ENCODE data around the gene GRIK4.

The GRIK4 gene

GRCh38 chr11:120522736-120523135, 11.2 kb downstream of the GRIK4 start:
- no peak overlapping the region for H3K27ac ChIP-seq (ENCODE audit: low read depth, low read length)
- H3F3A ChIP-seq (ENCODE audit: control insufficient read depth, insufficient read depth): no peaks in the 10 kb centered on the region
- H3K79me2 ChIP-seq (ENCODE audit: control insufficient read depth, low read length): no peaks in the 10 kb centered on the region
- H3K36me3 ChIP-seq (ENCODE audit: control insufficient read depth, low read length): no peaks in the 10 kb centered on the region
- no peaks in the 10 kb centered on the region for H4K20me1 ChIP-seq (ENCODE audit: control insufficient read depth, insufficient read depth, low read depth, low read length)
- H3K27me3 ChIP-seq (ENCODE audit: control insufficient read depth, low read length): no peaks in the 10 kb centered on the region
- no peaks in the 10 kb centered on the region for H3K9me2 ChIP-seq (replicated peaks; ENCODE audit: control insufficient read depth, low read length)
- no peak overlapping the region for H3K4me3 ChIP-seq (ENCODE audit: low read length)
- H3K4me2 ChIP-seq (ENCODE audit: low read length): no peak overlapping the region
- no peaks in the 10 kb centered on the region for H3K9me3 ChIP-seq (ENCODE audit: control insufficient read depth, insufficient read depth, low read length)
- TF ChIP-seq EZH2phosphoT487 (IDR thresholded peaks at IDR 0.05; ENCODE audit: borderline replicate concordance, low read length) (no peak), CTCF (IDR thresholded peaks at IDR 0.05; ENCODE audit: low read depth, low read length, poor library complexity, severe bottlenecking) (no peak)
- no peaks in the 10 kb centered on the region for H3K4me1 ChIP-seq (ENCODE audit: control insufficient read depth, low read length)

GRCh38 chr11:120523196-120523595, 11.6 kb downstream of the GRIK4 start:
- Histone ChIP-seq H3K9me2 (replicated peaks; ENCODE audit: control insufficient read depth, low read length) (no peaks in the 10 kb centered on the region), H3K4me3 (ENCODE audit: low read length) (no peak overlapping the region), H3K27ac (ENCODE audit: low read depth, low read length) (no peak overlapping the region), H3F3A (ENCODE audit: control insufficient read depth, insufficient read depth) (no peaks in the 10 kb centered on the region), H3K79me2 (ENCODE audit: control insufficient read depth, low read length) (no peaks in the 10 kb centered on the region), H3K4me1 (ENCODE audit: control insufficient read depth, low read length) (no peaks in the 10 kb centered on the region), H3K36me3 (ENCODE audit: control insufficient read depth, low read length) (no peaks in the 10 kb centered on the region), H3K27me3 (ENCODE audit: control insufficient read depth, low read length) (no peaks in the 10 kb centered on the region), H3K9me3 (ENCODE audit: control insufficient read depth, insufficient read depth, low read length) (no peaks in the 10 kb centered on the region), H3K4me2 (ENCODE audit: low read length) (no peak overlapping the region), H4K20me1 (ENCODE audit: control insufficient read depth, insufficient read depth, low read depth, low read length) (no peaks in the 10 kb centered on the region)
- no peak for TF ChIP-seq EZH2phosphoT487 (IDR thresholded peaks at IDR 0.05; ENCODE audit: borderline replicate concordance, low read length)
- no peak for TF ChIP-seq CTCF (IDR thresholded peaks at IDR 0.05; ENCODE audit: low read depth, low read length, poor library complexity, severe bottlenecking)

- no peaks in the 10 kb centered on the region for H4K20me1 ChIP-seq (ENCODE audit: control insufficient read depth, insufficient read depth, low read depth, low read length)
- no peak overlapping the region for H3K4me3 ChIP-seq (ENCODE audit: low read length)
- no peak overlapping the region for H3K4me2 ChIP-seq (ENCODE audit: low read length)
- no peaks in the 10 kb centered on the region for H3K36me3 ChIP-seq (ENCODE audit: control insufficient read depth, low read length)
- H3K27me3 ChIP-seq (ENCODE audit: control insufficient read depth, low read length): no peaks in the 10 kb centered on the region
- TF ChIP-seq EZH2phosphoT487 (IDR thresholded peaks at IDR 0.05; ENCODE audit: borderline replicate concordance, low read length): no peak
- no peak for TF ChIP-seq CTCF (IDR thresholded peaks at IDR 0.05; ENCODE audit: low read depth, low read length, poor library complexity, severe bottlenecking)
- H3K4me1 ChIP-seq (ENCODE audit: control insufficient read depth, low read length): no peaks in the 10 kb centered on the region
- no peaks in the 10 kb centered on the region for H3K9me3 ChIP-seq (ENCODE audit: control insufficient read depth, insufficient read depth, low read length)
- no peaks in the 10 kb centered on the region for H3F3A ChIP-seq (ENCODE audit: control insufficient read depth, insufficient read depth)
- no peak overlapping the region for H3K27ac ChIP-seq (ENCODE audit: low read depth, low read length)
- H3K9me2 ChIP-seq (replicated peaks; ENCODE audit: control insufficient read depth, low read length): no peaks in the 10 kb centered on the region
- no peaks in the 10 kb centered on the region for H3K79me2 ChIP-seq (ENCODE audit: control insufficient read depth, low read length)
Measured at GRCh38 chr11:120524536-120525085, 13.1 kb downstream of the GRIK4 start.

Data from DOHH2 (cell line).